Measurements from ENCODE around the gene NCOA1. TPM values are rescaled to one million over a fixed set of nuclear protein-coding genes. Genes with fewer than 3 reads are reported as not detected.

NCOA1 gene
- total RNA-seq, 1 experiment from 2014 or later, result 11.6 TPM

GRCh38 chr2:24559473-24560113, 68.5 kb downstream of the NCOA1 start:
- no peaks in the 10 kb centered on the region for H3K36me3 ChIP-seq (ENCODE audit: low read depth)
- H3K9me3 ChIP-seq (ENCODE audit: insufficient read depth, low read depth), result no peaks in the 10 kb centered on the region; the same call in 1 of the 2 replicates
- H3K79me2 ChIP-seq (ENCODE audit: low read depth), result no peaks in the 10 kb centered on the region
- intact Hi-C loops (cut with micrococcal nuclease; ENCODE audit: unreplicated experiment), result loop anchor here (10.0 kb wide), 1 partner anchor 145 kb away; no protein-coding TSS in a partner anchor
- no peaks in the 10 kb centered on the region for H3K27me3 ChIP-seq (ENCODE audit: insufficient read depth, low read depth)
- no peaks in the 10 kb centered on the region for H3F3A ChIP-seq (ENCODE audit: insufficient read depth, low read depth)
- CTCF ChIA-PET, result no interaction called here
- H4K20me1 ChIP-seq (ENCODE audit: insufficient read depth), result no peaks in the 10 kb centered on the region
- DNase-seq, result no peak
- no peaks in the 10 kb centered on the region for H3K4me1 ChIP-seq (replicated peaks; ENCODE audit: insufficient read depth)
- no peak overlapping the region for H3K4me3 ChIP-seq
- POLR2A ChIA-PET (ENCODE audit: unreplicated experiment), result no interaction called here
- BruUV-seq (replicated peaks), result no TSS peak
- no peak overlapping the region for H3K27ac ChIP-seq
- no peak overlapping the region for H3K4me2 ChIP-seq
- no peaks in the 10 kb centered on the region for H3K9me2 ChIP-seq (ENCODE audit: insufficient read depth)
- H2AFZ ChIP-seq, result no peak overlapping the region
- no peak for TF ChIP-seq EZH2 (IDR thresholded peaks at IDR 0.05; ENCODE audit: low read depth)
- no peak for TF ChIP-seq CTCF (conservative IDR thresholded peaks at IDR 0.05)

GRCh38 chr2:24565537-24565936, 74.5 kb downstream of the NCOA1 start:
- H3K27ac ChIP-seq, result no peak overlapping the region
- no peaks in the 10 kb centered on the region for H3K9me2 ChIP-seq (ENCODE audit: insufficient read depth)
- no peaks in the 10 kb centered on the region for H3K36me3 ChIP-seq (ENCODE audit: low read depth)
- no TSS peak for BruUV-seq (replicated peaks)
- no peaks in the 10 kb centered on the region for H3K9me3 ChIP-seq (ENCODE audit: insufficient read depth, low read depth)
- intact Hi-C loops (cut with micrococcal nuclease; ENCODE audit: unreplicated experiment), result no loop called here
- no peak overlapping the region for H3K4me3 ChIP-seq
- H3F3A ChIP-seq (ENCODE audit: insufficient read depth, low read depth), result no peaks in the 10 kb centered on the region
- H2AFZ ChIP-seq, result no peak overlapping the region
- no peaks in the 10 kb centered on the region for H3K4me1 ChIP-seq (replicated peaks; ENCODE audit: insufficient read depth)
- POLR2A ChIA-PET (ENCODE audit: unreplicated experiment), result no interaction called here
- TF ChIP-seq EZH2 (IDR thresholded peaks at IDR 0.05; ENCODE audit: low read depth), result no peak
- no peak for TF ChIP-seq CTCF (conservative IDR thresholded peaks at IDR 0.05)
- no peak for DNase-seq
- no peak overlapping the region for H3K4me2 ChIP-seq
- CTCF ChIA-PET, result no interaction called here
- no peaks in the 10 kb centered on the region for H4K20me1 ChIP-seq (ENCODE audit: insufficient read depth)
- no peaks in the 10 kb centered on the region for H3K79me2 ChIP-seq (ENCODE audit: low read depth)
- no peaks in the 10 kb centered on the region for H3K27me3 ChIP-seq (ENCODE audit: insufficient read depth, low read depth)

GRCh38 chr2:24566209-24566608, 75.2 kb downstream of the NCOA1 start:
- Histone ChIP-seq H3K9me2 (ENCODE audit: insufficient read depth) (no peaks in the 10 kb centered on the region), H3K4me3 (no peak overlapping the region), H3K36me3 (ENCODE audit: low read depth) (no peaks in the 10 kb centered on the region), H3K79me2 (ENCODE audit: low read depth) (no peaks in the 10 kb centered on the region), H2AFZ (no peak overlapping the region), H3K27ac (no peak overlapping the region), H3K4me1 (replicated peaks; ENCODE audit: insufficient read depth) (no peaks in the 10 kb centered on the region), H3K9me3 (ENCODE audit: insufficient read depth, low read depth) (no peaks in the 10 kb centered on the region), H3F3A (ENCODE audit: insufficient read depth, low read depth) (no peaks in the 10 kb centered on the region), H4K20me1 (ENCODE audit: insufficient read depth) (no peaks in the 10 kb centered on the region), H3K4me2 (no peak overlapping the region), H3K27me3 (ENCODE audit: insufficient read depth, low read depth) (no peaks in the 10 kb centered on the region)
- intact Hi-C loops (cut with micrococcal nuclease; ENCODE audit: unreplicated experiment), result no loop called here
- DNase-seq, result no peak
- TF ChIP-seq CTCF (conservative IDR thresholded peaks at IDR 0.05), result no peak
- no peak for TF ChIP-seq EZH2 (IDR thresholded peaks at IDR 0.05; ENCODE audit: low read depth)
- POLR2A ChIA-PET (ENCODE audit: unreplicated experiment), result no interaction called here
- CTCF ChIA-PET, result no interaction called here
- no TSS peak for BruUV-seq (replicated peaks)
